Ishikawa (cell line): ENCODE data around the gene IER5.

Experiments used
- CEBPB ChIP-seq: IDR thresholded peaks from 2 replicates; pipeline ENCODE4 v1.6.1; 2012
- CREB1 ChIP-seq: IDR thresholded peaks from 2 replicates; pipeline ENCODE4 v1.6.1; 2012; ENCODE audit warnings: low read depth
- EGR1 ChIP-seq: IDR thresholded peaks from 2 replicates; pipeline ENCODE4 v1.6.1; 2012
- EP300 ChIP-seq: IDR thresholded peaks from 2 replicates; pipeline ENCODE4 v1.6.1; 2012; ENCODE audit warnings: borderline replicate concordance
- FOXM1 ChIP-seq: IDR thresholded peaks from 2 replicates; pipeline ENCODE4 v1.6.1; 2012; ENCODE audit warnings: low read depth, borderline replicate concordance
- NFIC ChIP-seq: IDR thresholded peaks from 2 replicates; pipeline ENCODE4 v1.6.1; 2012
- RAD21 ChIP-seq: IDR thresholded peaks from 2 replicates; pipeline ENCODE4 v1.6.1; 2012; ENCODE audit warnings: low read depth
- TAF1 ChIP-seq: IDR thresholded peaks from 2 replicates; pipeline ENCODE4 v1.6.1; 2012; ENCODE audit warnings: low read depth, mild to moderate bottlenecking
- TCF12 ChIP-seq: IDR thresholded peaks from 2 replicates; pipeline ENCODE4 v1.6.1; 2012; ENCODE audit warnings: low read depth
- TEAD4 ChIP-seq: IDR thresholded peaks from 2 replicates; pipeline ENCODE4 v1.6.1; 2012
- YY1 ChIP-seq: IDR thresholded peaks from 2 replicates; pipeline ENCODE4 v1.6.1; 2012; ENCODE audit warnings: low read depth
- ZBTB7A ChIP-seq: IDR thresholded peaks from 2 replicates; pipeline ENCODE4 v1.6.1; 2012; ENCODE audit warnings: low read depth
- TF ChIP-seq, protein P1 (sequence below): IDR thresholded peaks from 2 replicates; pipeline ENCODE4 v1.6.1; 2012
- TF ChIP-seq, protein P2 (sequence below): IDR thresholded peaks from 2 replicates; pipeline ENCODE4 v1.6.1; 2012; ENCODE audit warnings: low read depth, mild to moderate bottlenecking
- TF ChIP-seq, protein P3 (sequence below): IDR thresholded peaks from 2 replicates; pipeline ENCODE4 v1.6.1; 2012

Gene IER5

DNA sequence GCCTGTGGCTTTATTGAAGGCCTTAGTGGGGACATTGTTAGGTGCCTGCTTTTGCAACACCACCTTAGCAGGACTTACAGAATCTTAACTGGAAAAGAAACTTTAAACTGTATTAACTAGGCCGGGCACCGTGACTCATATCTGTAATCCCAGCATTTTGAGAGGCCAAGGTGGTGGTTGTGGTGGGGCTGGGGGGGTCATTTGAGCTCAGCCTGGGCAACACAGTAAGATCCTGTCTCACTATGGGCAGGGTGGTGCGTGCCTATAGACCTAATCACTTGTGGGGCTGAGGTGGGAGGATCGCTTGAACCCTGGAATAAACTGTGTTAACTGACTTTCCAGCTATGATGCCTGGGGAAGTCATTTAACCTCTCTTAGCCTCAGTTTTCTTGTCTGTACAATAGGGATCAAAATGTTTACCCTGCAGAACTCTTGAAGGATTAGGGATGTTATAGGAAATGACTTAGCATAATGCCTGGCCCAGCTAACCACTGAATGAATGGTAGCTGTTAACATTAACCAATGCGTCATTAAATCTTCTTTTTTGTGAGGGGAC, 39.5 kb downstream of the IER5 start:
- no peak for TF ChIP-seq CREB1
- no peak for TF ChIP-seq TCF12
- no peak for TF ChIP-seq RAD21
- TF ChIP-seq EGR1 = no peak
- TF ChIP-seq, protein P1, sequence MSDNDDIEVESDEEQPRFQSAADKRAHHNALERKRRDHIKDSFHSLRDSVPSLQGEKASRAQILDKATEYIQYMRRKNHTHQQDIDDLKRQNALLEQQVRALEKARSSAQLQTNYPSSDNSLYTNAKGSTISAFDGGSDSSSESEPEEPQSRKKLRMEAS = no peak
- no peak for TF ChIP-seq ZBTB7A
- no peak for TF ChIP-seq TEAD4

DNA sequence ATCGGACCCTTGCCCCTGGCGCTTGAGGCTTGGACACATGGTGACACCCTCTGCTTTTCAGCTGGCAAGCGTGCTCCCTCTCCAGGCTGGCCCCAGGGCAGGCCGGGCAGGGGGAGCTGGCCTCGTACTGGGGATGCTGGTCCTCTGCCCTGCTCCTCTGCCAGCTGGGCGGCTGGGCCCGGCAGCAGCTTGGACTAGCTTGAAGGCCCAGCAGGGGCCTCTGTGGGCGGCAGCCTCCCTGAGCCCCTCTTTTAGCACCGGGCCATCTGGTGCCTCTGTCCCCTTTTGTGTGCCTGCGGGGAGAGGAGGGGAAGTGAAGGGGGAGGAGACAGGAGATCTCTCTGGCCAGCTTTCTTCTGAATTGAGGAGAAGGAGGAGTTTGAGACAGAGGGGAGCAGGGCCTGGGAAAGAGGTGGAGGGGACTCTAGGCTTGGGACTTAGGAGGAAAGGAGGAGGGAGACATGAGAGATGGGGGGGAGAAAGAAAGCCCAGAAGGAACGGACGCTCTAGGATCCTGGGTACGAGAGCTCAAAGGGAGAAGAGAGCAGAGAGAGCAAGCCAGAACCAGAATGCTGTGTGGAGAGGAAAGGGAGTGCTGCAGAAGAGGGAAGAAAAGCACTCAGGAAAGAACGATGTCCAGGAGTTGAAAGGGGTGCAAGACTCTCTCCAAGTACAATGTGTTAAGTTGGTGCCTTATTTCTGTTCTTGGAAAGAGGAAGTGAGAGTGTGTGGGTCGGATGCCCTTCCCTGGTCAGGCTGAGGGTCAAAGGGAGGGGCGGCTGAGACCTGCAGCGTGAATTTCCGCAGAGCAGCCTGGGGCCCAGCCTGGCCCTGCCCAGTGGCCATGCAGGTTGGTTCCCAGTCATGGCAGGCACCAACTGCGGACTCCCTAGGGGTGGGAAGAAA, 40.3 kb downstream of the IER5 start:
- TF ChIP-seq CREB1 = no peak
- TF ChIP-seq RAD21 = no peak
- TF ChIP-seq TAF1 = no peak
- TF ChIP-seq FOXM1 = no peak
- no peak for TF ChIP-seq EGR1
- no peak for TF ChIP-seq TCF12
- TF ChIP-seq, protein P1 = no peak
- no peak for TF ChIP-seq YY1
- no peak for TF ChIP-seq ZBTB7A
- TF ChIP-seq, protein P2, sequence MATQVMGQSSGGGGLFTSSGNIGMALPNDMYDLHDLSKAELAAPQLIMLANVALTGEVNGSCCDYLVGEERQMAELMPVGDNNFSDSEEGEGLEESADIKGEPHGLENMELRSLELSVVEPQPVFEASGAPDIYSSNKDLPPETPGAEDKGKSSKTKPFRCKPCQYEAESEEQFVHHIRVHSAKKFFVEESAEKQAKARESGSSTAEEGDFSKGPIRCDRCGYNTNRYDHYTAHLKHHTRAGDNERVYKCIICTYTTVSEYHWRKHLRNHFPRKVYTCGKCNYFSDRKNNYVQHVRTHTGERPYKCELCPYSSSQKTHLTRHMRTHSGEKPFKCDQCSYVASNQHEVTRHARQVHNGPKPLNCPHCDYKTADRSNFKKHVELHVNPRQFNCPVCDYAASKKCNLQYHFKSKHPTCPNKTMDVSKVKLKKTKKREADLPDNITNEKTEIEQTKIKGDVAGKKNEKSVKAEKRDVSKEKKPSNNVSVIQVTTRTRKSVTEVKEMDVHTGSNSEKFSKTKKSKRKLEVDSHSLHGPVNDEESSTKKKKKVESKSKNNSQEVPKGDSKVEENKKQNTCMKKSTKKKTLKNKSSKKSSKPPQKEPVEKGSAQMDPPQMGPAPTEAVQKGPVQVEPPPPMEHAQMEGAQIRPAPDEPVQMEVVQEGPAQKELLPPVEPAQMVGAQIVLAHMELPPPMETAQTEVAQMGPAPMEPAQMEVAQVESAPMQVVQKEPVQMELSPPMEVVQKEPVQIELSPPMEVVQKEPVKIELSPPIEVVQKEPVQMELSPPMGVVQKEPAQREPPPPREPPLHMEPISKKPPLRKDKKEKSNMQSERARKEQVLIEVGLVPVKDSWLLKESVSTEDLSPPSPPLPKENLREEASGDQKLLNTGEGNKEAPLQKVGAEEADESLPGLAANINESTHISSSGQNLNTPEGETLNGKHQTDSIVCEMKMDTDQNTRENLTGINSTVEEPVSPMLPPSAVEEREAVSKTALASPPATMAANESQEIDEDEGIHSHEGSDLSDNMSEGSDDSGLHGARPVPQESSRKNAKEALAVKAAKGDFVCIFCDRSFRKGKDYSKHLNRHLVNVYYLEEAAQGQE = no peak
- no peak for TF ChIP-seq CEBPB

DNA sequence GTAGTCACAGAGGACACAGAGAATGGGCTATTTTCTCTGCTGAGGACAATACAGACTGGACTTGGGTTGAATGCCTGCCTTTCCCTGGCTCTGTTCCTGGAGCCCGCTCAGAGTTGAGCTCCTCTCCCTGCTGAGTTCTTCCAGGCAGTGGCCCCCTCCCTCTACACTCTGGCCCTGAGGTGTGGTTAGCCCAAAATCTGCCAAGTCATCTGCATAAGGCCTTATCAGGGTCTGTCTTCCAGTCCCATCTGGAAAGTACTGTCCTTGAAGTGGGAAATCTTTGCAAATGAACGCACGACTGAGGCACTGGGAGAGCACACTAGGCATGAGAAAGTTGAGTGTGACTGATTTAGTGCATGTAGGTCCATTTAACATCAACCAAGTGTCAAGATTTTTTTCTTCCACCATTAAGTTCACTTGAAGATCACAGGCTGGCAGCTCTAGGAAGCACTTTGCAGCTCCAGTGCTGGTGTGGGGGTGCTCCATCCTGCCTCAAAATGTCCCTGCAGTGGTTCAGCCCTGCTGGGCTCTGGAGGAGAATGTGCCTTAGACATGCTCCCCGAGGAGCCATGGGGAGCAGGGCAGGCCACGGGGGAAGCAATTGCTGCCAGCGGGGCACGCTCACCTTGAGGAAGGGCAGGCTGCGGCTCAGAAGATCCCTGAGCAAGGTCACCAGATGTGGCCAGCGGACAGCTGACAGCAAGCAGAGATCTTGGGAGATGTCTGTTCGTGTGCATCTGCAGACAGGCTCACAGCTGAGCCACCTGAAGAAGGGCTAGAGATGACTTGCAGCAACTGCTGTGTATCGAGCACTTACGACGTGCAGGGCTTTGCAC, 41.5 kb downstream of the IER5 start:
- TF ChIP-seq, protein P3, sequence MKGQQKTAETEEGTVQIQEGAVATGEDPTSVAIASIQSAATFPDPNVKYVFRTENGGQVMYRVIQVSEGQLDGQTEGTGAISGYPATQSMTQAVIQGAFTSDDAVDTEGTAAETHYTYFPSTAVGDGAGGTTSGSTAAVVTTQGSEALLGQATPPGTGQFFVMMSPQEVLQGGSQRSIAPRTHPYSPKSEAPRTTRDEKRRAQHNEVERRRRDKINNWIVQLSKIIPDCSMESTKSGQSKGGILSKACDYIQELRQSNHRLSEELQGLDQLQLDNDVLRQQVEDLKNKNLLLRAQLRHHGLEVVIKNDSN = no peak
- no peak for TF ChIP-seq TEAD4
- no peak for TF ChIP-seq NFIC
- no peak for TF ChIP-seq RAD21
- no peak for TF ChIP-seq EGR1
- TF ChIP-seq, protein P1 = no peak

DNA sequence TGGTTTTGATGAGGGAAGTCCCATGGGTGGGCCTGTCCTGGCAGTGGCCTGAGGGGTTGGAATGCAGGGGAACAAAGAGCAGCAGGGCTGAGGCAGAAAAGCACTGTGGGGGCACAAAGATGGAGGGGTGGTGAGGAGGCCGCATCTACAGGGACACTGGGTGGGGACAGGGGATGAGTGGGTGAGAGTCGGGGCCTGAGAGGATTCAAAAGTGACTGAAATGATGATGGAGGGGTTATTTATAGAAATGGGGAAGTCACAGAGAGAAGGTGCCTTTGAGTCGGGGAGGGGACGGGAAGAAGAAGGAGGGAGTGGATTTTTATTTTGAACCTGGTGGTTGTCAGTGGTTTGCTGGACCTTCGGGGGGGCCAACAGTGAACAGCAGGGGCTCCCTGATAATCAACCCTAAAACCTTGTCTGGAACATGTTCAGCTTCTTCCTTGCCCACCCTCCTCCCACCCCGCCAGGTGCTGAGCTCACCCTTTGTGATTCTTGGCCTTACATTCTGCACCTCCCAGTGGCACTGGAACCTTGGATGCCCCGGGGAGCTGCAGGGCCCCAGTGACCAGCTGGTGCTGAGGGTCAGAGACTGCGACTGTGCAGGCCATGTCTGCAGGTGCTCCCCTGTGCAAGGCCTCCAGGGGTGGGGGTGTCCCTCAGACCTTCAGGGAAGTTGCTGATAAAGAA, 42.9 kb downstream of the IER5 start:
- TF ChIP-seq ZBTB7A = no peak
- TF ChIP-seq RAD21 = no peak
- no peak for TF ChIP-seq CREB1
- no peak for TF ChIP-seq TEAD4
- no peak for TF ChIP-seq EGR1
- TF ChIP-seq, protein P1 = no peak
- TF ChIP-seq, protein P3 = no peak
- TF ChIP-seq NFIC = no peak
- TF ChIP-seq CEBPB = no peak
- TF ChIP-seq TCF12 = no peak
- TF ChIP-seq, protein P2 = no peak
- TF ChIP-seq FOXM1 = no peak
- TF ChIP-seq TAF1 = no peak
- TF ChIP-seq YY1 = no peak
- TF ChIP-seq EP300 = no peak
